H9 (cell line): ENCODE results near the gene ACADS. TPM values are rescaled to one million over a fixed set of nuclear protein-coding genes. Genes with fewer than 3 reads are reported as not detected.

Experiments
- DNase-seq: peaks from one replicate; pipeline ENCODE4 v3.0.0-alpha.2; 2017
- H2AFZ ChIP-seq: one replicate; pipeline ENCODE4 v1.6.1; 2013; ENCODE audit warnings: mild to moderate bottlenecking, low read length, control low read depth, moderate library complexity
- H2AK5ac ChIP-seq: 2 replicates; pipeline ENCODE4 v1.6.1; 2013; ENCODE audit warnings: low read length, control low read depth, mixed read lengths; ENCODE audit not compliant: insufficient read length
- H2BK120ac ChIP-seq: one replicate; pipeline ENCODE4 v1.6.1; 2013; ENCODE audit warnings: low read depth, mild to moderate bottlenecking, low read length, control low read depth, inconsistent platforms; ENCODE audit not compliant: poor library complexity, severe bottlenecking
- H2BK12ac ChIP-seq: 2 replicates; pipeline ENCODE4 v1.6.1; 2013; ENCODE audit warnings: low read length, control low read depth, mixed read lengths, low read depth; ENCODE audit not compliant: insufficient read length
- H2BK15ac ChIP-seq: 2 replicates; pipeline ENCODE4 v1.6.1; 2013; ENCODE audit warnings: low read depth, low read length, control low read depth
- H2BK20ac ChIP-seq: one replicate; pipeline ENCODE4 v1.6.1; 2013; ENCODE audit warnings: low read depth, mild to moderate bottlenecking, low read length, control low read depth, inconsistent platforms; ENCODE audit not compliant: poor library complexity, severe bottlenecking
- H2BK5ac ChIP-seq: 2 replicates; pipeline ENCODE4 v1.6.1; 2013; ENCODE audit warnings: low read length, control low read depth, mixed read lengths; ENCODE audit not compliant: insufficient read length
- H3K14ac ChIP-seq: 2 replicates; pipeline ENCODE4 v1.6.1; 2013; ENCODE audit warnings: low read length, control low read depth; ENCODE audit not compliant: insufficient read depth
- H3K18ac ChIP-seq: 2 replicates; pipeline ENCODE4 v1.6.1; 2013; ENCODE audit warnings: low read depth, mild to moderate bottlenecking, mixed read lengths, low read length, control low read depth; ENCODE audit not compliant: insufficient read length
- H3K23ac ChIP-seq: 2 replicates; pipeline ENCODE4 v1.6.1; 2013; ENCODE audit warnings: low read length, control low read depth, mixed read lengths, low read depth; ENCODE audit not compliant: insufficient read length
- H3K23me2 ChIP-seq: 2 replicates; pipeline ENCODE4 v1.6.1; 2013; ENCODE audit warnings: low read depth, mild to moderate bottlenecking, mixed read lengths, low read length, control low read depth; ENCODE audit not compliant: insufficient read length, poor library complexity, severe bottlenecking
- H3K27ac ChIP-seq: 2 replicates; pipeline ENCODE4 v1.5.1; 2013; ENCODE audit warnings: low read length, control low read depth, mixed read lengths, low read depth; ENCODE audit not compliant: insufficient read length
- H3K27me3 ChIP-seq: 2 replicates; pipeline ENCODE4 v1.6.1; 2013; ENCODE audit warnings: low read length, control low read depth, inconsistent platforms; ENCODE audit not compliant: insufficient read depth
- H3K4ac ChIP-seq: 2 replicates; pipeline ENCODE4 v1.6.1; 2013; ENCODE audit warnings: low read depth, mild to moderate bottlenecking, control low read depth, inconsistent platforms, low read length, moderate library complexity
- H3K4me1 ChIP-seq: 2 replicates; pipeline ENCODE4 v1.6.1; 2013; ENCODE audit warnings: low read length, control low read depth, inconsistent platforms; ENCODE audit not compliant: insufficient read depth
- H3K4me2 ChIP-seq: 2 replicates; pipeline ENCODE4 v1.6.1; 2013; ENCODE audit warnings: low read length, control low read depth, mixed read lengths; ENCODE audit not compliant: insufficient read length, insufficient read depth
- H3K56ac ChIP-seq: 2 replicates; pipeline ENCODE4 v1.6.1; 2013; ENCODE audit warnings: low read depth, mild to moderate bottlenecking, mixed read lengths, low read length, control low read depth; ENCODE audit not compliant: insufficient read length
- H3K79me1 ChIP-seq: 2 replicates; pipeline ENCODE4 v1.6.1; 2013; ENCODE audit warnings: low read depth, mild to moderate bottlenecking, moderate library complexity, low read length, control low read depth, inconsistent platforms; ENCODE audit not compliant: insufficient read depth, poor library complexity, severe bottlenecking
- H3K79me2 ChIP-seq: 2 replicates; pipeline ENCODE4 v1.6.1; 2013; ENCODE audit warnings: low read length, control low read depth, inconsistent platforms; ENCODE audit not compliant: insufficient read depth
- H3K9ac ChIP-seq: 2 replicates; pipeline ENCODE4 v1.6.1; 2013; ENCODE audit warnings: low read length, control low read depth, mixed read lengths; ENCODE audit not compliant: insufficient read length; ENCODE audit errors: extremely low read depth
- H3K9me3 ChIP-seq: one replicate; pipeline ENCODE4 v1.6.1; 2013; ENCODE audit warnings: low read depth, low read length, inconsistent platforms; ENCODE audit not compliant: control insufficient read depth
- H3T11ph ChIP-seq: one replicate; pipeline ENCODE4 v1.6.1; 2013; ENCODE audit warnings: mild to moderate bottlenecking, low read length, control low read depth, inconsistent platforms
- H4K20me1 ChIP-seq: one replicate; pipeline ENCODE4 v1.6.1; 2013; ENCODE audit not compliant: control insufficient read depth, insufficient read length, insufficient read depth
- H4K5ac ChIP-seq: 2 replicates; pipeline ENCODE4 v1.6.1; 2013; ENCODE audit warnings: low read depth, mild to moderate bottlenecking, mixed read lengths, low read length, control low read depth; ENCODE audit not compliant: insufficient read length
- H4K8ac ChIP-seq: replicated peaks from 2 replicates; pipeline ENCODE4 v1.6.1; 2013; ENCODE audit warnings: low read length, control low read depth, mixed read lengths, low read depth; ENCODE audit not compliant: insufficient read length
- H4K91ac ChIP-seq: 2 replicates; pipeline ENCODE4 v1.6.1; 2013; ENCODE audit warnings: low read depth, mild to moderate bottlenecking, moderate library complexity, mixed read lengths, low read length, control low read depth; ENCODE audit not compliant: insufficient read length
- H3K27ac Mint-ChIP-seq, 3 experiments: 2 replicates in 2 of 3; 3 replicates in 1 of 3; pipeline ENCODE4 v1.8.0; 2020 to 2021; ENCODE audit warnings: mixed read lengths in 3 of 3, mild to moderate bottlenecking in 1 of 3, moderate library complexity in 1 of 3
- H3K27me3 Mint-ChIP-seq: 2 replicates; pipeline ENCODE4 v1.8.0; 2021; ENCODE audit warnings: low read depth, mild to moderate bottlenecking, moderate library complexity, mixed read lengths
- H3K36me3 Mint-ChIP-seq, 3 experiments: 2 replicates in 2 of 3; 3 replicates in 1 of 3; pipeline ENCODE4 v1.8.0; 2020 to 2021; ENCODE audit warnings: low read depth in 3 of 3, mixed read lengths in 3 of 3; ENCODE audit not compliant: insufficient read depth in 1 of 3
- H3K4me1 Mint-ChIP-seq, 2 experiments: 2 replicates each; pipeline ENCODE4 v1.8.0; 2020; ENCODE audit warnings: mixed read lengths in 2 of 2
- H3K4me3 Mint-ChIP-seq, 2 experiments: 2 replicates in 1 of 2; 3 replicates in 1 of 2; pipeline ENCODE4 v1.8.0; 2020 to 2021; ENCODE audit warnings: mild to moderate bottlenecking in 2 of 2, mixed read lengths in 2 of 2, moderate library complexity in 1 of 2
- H3K9me3 Mint-ChIP-seq, 2 experiments: 2 replicates in 1 of 2; 3 replicates in 1 of 2; pipeline ENCODE4 v1.8.0; 2020; ENCODE audit warnings: mild to moderate bottlenecking in 2 of 2, mixed read lengths in 2 of 2, moderate library complexity in 1 of 2
- WGBS: extraction: QIAGEN DNeasy Blood & Tissue Kit; methylation state at CpG from one replicate; pipeline ENCODE4 v1.1.7; 2013; ENCODE audit warnings: missing lambda C conversion rate, low lambda C conversion rate, mixed read lengths; ENCODE audit not compliant: insufficient read length; ENCODE audit errors: extremely low coverage; 5-methylcytosine and 5-hydroxymethylcytosine counted together
- total RNA-seq: library from RNA; stranded (reverse); gene quantifications from 2 replicates; pipeline ENCODE4 v1.2.1, GENCODE V29; 2021
- TF ChIP-seq, protein P1 (sequence below): fragments of 200-600 bp; sonication (generic); conservative IDR thresholded peaks from 3 replicates; pipeline ENCODE4 v1.8.0; 2021; ENCODE audit warnings: antibody characterized with exemption, mild to moderate bottlenecking

Gene ACADS
- total RNA-seq, 1 experiment from 2014 or later, result 8.3 TPM

DNA sequence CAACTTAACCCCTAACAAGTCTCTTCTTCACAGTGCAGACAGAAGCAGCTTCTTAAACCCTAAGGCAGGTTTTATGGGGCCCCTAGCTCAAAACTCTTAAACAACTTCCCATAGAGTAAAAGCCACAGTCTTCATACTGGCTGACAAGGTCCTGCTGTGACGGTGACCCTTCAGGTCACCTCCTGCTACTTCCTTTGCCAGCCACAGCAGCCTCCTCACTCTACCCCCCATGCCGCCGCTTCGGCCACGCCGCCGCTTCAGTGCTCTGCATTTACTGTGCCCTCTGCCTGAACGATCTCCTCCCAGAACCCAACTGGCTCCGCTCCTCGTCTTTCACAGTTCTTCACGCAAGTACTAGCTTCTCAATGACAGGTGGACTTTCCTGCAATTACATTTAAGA is 45.5 kb downstream of the ACADS start:
- H3K27ac Mint-ChIP-seq, result peak overlapping the region in 1 of 3 experiments; percentile 6; a peak in 2 of 7 replicates
- WGBS, result no CpG with 5 or more reads among the region's 11 CpGs
- no peak overlapping the region for H3K27ac ChIP-seq
- H3K18ac ChIP-seq, result no peak overlapping the region
- no peaks in the 10 kb centered on the region for H3K23me2 ChIP-seq
- no peaks in the 10 kb centered on the region for H3K79me1 ChIP-seq
- H3K79me2 ChIP-seq, result no peaks in the 10 kb centered on the region
- H4K91ac ChIP-seq, result no peak overlapping the region
- DNase-seq, result no peak
- no peak overlapping the region for H3K14ac ChIP-seq
- no peaks in the 10 kb centered on the region for H3K27me3 Mint-ChIP-seq
- no peak overlapping the region for H3K56ac ChIP-seq
- TF ChIP-seq, protein P1, sequence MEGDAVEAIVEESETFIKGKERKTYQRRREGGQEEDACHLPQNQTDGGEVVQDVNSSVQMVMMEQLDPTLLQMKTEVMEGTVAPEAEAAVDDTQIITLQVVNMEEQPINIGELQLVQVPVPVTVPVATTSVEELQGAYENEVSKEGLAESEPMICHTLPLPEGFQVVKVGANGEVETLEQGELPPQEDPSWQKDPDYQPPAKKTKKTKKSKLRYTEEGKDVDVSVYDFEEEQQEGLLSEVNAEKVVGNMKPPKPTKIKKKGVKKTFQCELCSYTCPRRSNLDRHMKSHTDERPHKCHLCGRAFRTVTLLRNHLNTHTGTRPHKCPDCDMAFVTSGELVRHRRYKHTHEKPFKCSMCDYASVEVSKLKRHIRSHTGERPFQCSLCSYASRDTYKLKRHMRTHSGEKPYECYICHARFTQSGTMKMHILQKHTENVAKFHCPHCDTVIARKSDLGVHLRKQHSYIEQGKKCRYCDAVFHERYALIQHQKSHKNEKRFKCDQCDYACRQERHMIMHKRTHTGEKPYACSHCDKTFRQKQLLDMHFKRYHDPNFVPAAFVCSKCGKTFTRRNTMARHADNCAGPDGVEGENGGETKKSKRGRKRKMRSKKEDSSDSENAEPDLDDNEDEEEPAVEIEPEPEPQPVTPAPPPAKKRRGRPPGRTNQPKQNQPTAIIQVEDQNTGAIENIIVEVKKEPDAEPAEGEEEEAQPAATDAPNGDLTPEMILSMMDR, result no peak
- H2BK15ac ChIP-seq, result no peak overlapping the region
- no peak overlapping the region for H2BK20ac ChIP-seq
- H2BK5ac ChIP-seq, result no peak overlapping the region
- H3T11ph ChIP-seq, result no peak overlapping the region
- no peak overlapping the region for H2BK120ac ChIP-seq
- peaks cover 14 to 15% of the 10 kb centered on the region in 2 experiments for H3K4me1 Mint-ChIP-seq
- no peaks in the 10 kb centered on the region for H4K20me1 ChIP-seq
- no peaks in the 10 kb centered on the region for H3K27me3 ChIP-seq
- H2AFZ ChIP-seq, result no peak overlapping the region
- no peak overlapping the region for H3K4ac ChIP-seq
- no peak overlapping the region for H3K23ac ChIP-seq
- no peak overlapping the region for H2BK12ac ChIP-seq
- H3K9me3 ChIP-seq, result no peaks in the 10 kb centered on the region
- no peak overlapping the region for H4K5ac ChIP-seq
- H3K9me3 Mint-ChIP-seq, result no peaks in the 10 kb centered on the region
- H3K4me2 ChIP-seq, result no peak overlapping the region
- H4K8ac ChIP-seq, result no peak overlapping the region
- H2AK5ac ChIP-seq, result no peak overlapping the region
- no peak overlapping the region for H3K9ac ChIP-seq
- H3K4me1 ChIP-seq, result no peaks in the 10 kb centered on the region
- peaks cover 11 to 40% (median 32%) of the 10 kb centered on the region in 3 experiments for H3K36me3 Mint-ChIP-seq
- no peak overlapping the region; a peak in 1 of 5 replicates for H3K4me3 Mint-ChIP-seq
